Ishikawa (cell line): ENCODE data around the gene SAMD14.

Experiments used
- CEBPB ChIP-seq: IDR thresholded peaks from 2 replicates; pipeline ENCODE4 v1.6.1; 2012
- CREB1 ChIP-seq: IDR thresholded peaks from 2 replicates; pipeline ENCODE4 v1.6.1; 2012; ENCODE audit warnings: low read depth
- EGR1 ChIP-seq: IDR thresholded peaks from 2 replicates; pipeline ENCODE4 v1.6.1; 2012
- EP300 ChIP-seq: IDR thresholded peaks from 2 replicates; pipeline ENCODE4 v1.6.1; 2012; ENCODE audit warnings: borderline replicate concordance
- FOXM1 ChIP-seq: IDR thresholded peaks from 2 replicates; pipeline ENCODE4 v1.6.1; 2012; ENCODE audit warnings: low read depth, borderline replicate concordance
- NFIC ChIP-seq: IDR thresholded peaks from 2 replicates; pipeline ENCODE4 v1.6.1; 2012
- RAD21 ChIP-seq: IDR thresholded peaks from 2 replicates; pipeline ENCODE4 v1.6.1; 2012; ENCODE audit warnings: low read depth
- REST ChIP-seq: IDR thresholded peaks from 2 replicates; pipeline ENCODE4 v1.6.1; 2012; ENCODE audit warnings: low read depth, mild to moderate bottlenecking
- TAF1 ChIP-seq: IDR thresholded peaks from 2 replicates; pipeline ENCODE4 v1.6.1; 2012; ENCODE audit warnings: low read depth, mild to moderate bottlenecking
- TCF12 ChIP-seq: IDR thresholded peaks from 2 replicates; pipeline ENCODE4 v1.6.1; 2012; ENCODE audit warnings: low read depth
- TEAD4 ChIP-seq: IDR thresholded peaks from 2 replicates; pipeline ENCODE4 v1.6.1; 2012
- USF1 ChIP-seq: IDR thresholded peaks from 2 replicates; pipeline ENCODE4 v1.6.1; 2012
- YY1 ChIP-seq: IDR thresholded peaks from 2 replicates; pipeline ENCODE4 v1.6.1; 2012; ENCODE audit warnings: low read depth
- ZBTB7A ChIP-seq: IDR thresholded peaks from 2 replicates; pipeline ENCODE4 v1.6.1; 2012; ENCODE audit warnings: low read depth
- TF ChIP-seq, protein P1 (sequence below): IDR thresholded peaks from 2 replicates; pipeline ENCODE4 v1.6.1; 2012

SAMD14 gene

GRCh38 chr17:50066995-50067394 lies 63.0 kb downstream of the SAMD14 start:
- TF ChIP-seq CREB1: no peak
- TF ChIP-seq EP300: no peak
- TF ChIP-seq TEAD4: no peak
- TF ChIP-seq NFIC: no peak
- TF ChIP-seq, protein P1, sequence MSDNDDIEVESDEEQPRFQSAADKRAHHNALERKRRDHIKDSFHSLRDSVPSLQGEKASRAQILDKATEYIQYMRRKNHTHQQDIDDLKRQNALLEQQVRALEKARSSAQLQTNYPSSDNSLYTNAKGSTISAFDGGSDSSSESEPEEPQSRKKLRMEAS: no peak
- TF ChIP-seq FOXM1: no peak
- TF ChIP-seq EGR1: no peak
- no peak for TF ChIP-seq TCF12
- no peak for TF ChIP-seq TAF1
- TF ChIP-seq CEBPB: no peak
- no peak for TF ChIP-seq RAD21
- no peak for TF ChIP-seq ZBTB7A
- TF ChIP-seq REST: no peak
- TF ChIP-seq YY1: no peak
- TF ChIP-seq USF1: no peak

- TF ChIP-seq TCF12 (no peak), NFIC (no peak), YY1 (no peak), REST (no peak), RAD21 (no peak), EGR1 (no peak), TAF1 (no peak), FOXM1 (no peak), TEAD4 (no peak), ZBTB7A (no peak), USF1 (no peak), EP300 (no peak), CREB1 (no peak), CEBPB (no peak)
- TF ChIP-seq, protein P1: no peak
These were observed 64.9 kb downstream of the SAMD14 start for GRCh38 chr17:50065056-50065455.

DNA sequence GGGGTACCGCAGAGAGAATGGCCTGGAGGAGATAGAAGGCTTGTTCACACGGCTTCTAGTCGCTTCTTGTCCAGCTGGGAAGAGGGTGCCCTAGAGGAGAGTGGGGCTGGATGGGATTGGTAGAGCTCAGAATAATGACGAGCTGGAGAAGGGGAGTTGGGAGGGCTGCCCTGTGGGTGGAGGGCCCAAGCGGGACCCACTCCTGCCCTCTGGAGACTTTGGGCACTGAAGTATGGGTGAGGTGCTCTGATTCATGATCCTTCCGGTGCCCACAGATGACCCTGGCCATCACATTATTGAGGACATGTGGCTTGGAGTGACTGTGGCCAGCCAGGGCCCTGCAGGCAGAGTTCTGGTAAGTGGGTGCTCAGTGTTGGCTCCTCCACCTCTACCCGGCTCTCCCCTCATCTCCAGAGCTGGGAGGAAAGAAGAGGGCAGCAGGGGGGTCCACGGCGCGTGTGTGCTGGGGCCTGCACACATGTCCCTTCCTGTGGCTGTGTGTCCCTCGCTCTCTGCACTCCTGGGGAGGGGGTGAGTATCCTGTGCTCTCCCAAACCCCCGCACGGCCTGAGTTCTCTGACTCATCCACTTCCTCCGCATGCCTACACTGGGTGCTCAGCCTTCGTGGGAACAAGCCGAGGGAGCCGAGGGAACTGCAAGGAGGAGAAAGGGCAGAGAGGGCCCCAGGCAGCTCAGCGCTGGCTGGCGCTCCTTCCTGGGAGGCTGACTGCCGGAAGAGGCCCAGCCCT lies 65.5 kb downstream of the SAMD14 start:
- TF ChIP-seq TEAD4 (0 out of 2 replicates have a peak, but pooled peaks have one; percentile 18), YY1 (no peak)

DNA sequence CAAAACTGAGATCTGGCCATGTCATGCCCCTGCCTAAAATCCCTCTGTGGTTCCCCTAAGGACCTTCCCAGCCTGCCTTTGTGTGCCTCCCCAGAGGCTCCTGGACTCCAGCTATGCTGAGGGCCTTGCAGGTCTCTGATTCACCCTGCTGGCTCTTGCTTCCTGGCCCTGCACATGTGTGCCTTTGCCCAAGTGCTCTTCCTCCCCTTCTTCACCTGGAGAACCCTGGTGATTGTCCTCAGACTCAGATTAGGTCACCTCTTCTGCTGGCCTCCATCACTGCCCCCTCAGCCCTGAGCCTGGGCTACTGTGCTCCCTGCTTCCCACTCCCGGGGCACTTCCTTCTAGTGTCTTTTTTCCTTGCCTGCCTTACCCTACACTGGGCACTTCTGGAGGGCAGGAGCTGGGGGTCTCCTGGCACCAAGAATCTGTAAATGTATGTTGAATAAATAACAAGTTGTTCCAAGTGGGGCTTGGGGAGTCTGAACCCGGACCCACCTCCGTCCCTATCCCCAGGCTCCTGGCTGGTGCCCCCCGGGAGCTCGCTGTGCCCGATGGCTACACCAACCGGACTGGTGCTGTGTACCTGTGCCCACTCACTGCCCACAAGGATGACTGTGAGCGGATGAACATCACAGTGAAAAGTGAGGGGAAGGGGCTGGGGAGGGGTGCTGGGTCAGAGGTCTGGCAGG lies 66.3 kb downstream of the SAMD14 start:
- no peak for TF ChIP-seq FOXM1
- TF ChIP-seq NFIC: no peak
- no peak for TF ChIP-seq TCF12
- TF ChIP-seq, protein P1: no peak
- no peak for TF ChIP-seq TAF1
- no peak for TF ChIP-seq EGR1
- no peak for TF ChIP-seq REST
- TF ChIP-seq EP300: no peak
- TF ChIP-seq RAD21: no peak
- TF ChIP-seq ZBTB7A: no peak
